GM23338 (cell line): ENCODE data around the gene RNGTT.

ENCODE experiments used
- CTCF ChIP-seq, 2 experiments: fragments of 200-600 bp in 1 of 2; sonication (generic) in 1 of 2; conservative IDR thresholded peaks; 2 replicates each; pipeline versions ENCODE4 v1.5.1 to v1.6.1; 2016 to 2017; ENCODE audit warnings: antibody characterized with exemption in 2 of 2, low read depth in 2 of 2, mild to moderate bottlenecking in 2 of 2, moderate library complexity in 1 of 2
- EZH2phosphoT487 ChIP-seq: fragments of 200-600 bp; sonication (generic); IDR thresholded peaks from one replicate; pipeline ENCODE4 v1.8.1; 2018; ENCODE audit warnings: antibody characterized with exemption; ENCODE audit not compliant: unreplicated experiment
- POLR2AphosphoS5 ChIP-seq: IDR thresholded peaks from 2 replicates; pipeline ENCODE4 v1.6.1; 2016; ENCODE audit warnings: antibody characterized with exemption, low read depth

- TF ChIP-seq CTCF (conservative IDR thresholded peaks at IDR 0.05; ENCODE audit: low read depth in 2 of 2), result no peak
- TF ChIP-seq POLR2AphosphoS5, result no peak
- TF ChIP-seq EZH2phosphoT487, result no peak
Observed at GRCh38 chr6:88631830-88632229, 331.6 kb downstream of the RNGTT start.
